SK-N-SH treated with all-trans-retinoic acid at 6 μM for 48 hours (cell line): ENCODE results near the gene MAML2.

ENCODE experiments used
- ATAC-seq: fragments of 200-7000 bp; cut with Tn5 transposase; 3 replicates; pipeline ENCODE4 v1.9.1; 2020; ENCODE audit warnings: mild to moderate bottlenecking, moderate library complexity
- ARNTL ChIP-seq: fragments of 450-650 bp; formaldehyde crosslinking; IDR thresholded peaks from 2 replicates; pipeline ENCODE4 v1.5.0; 2020; ENCODE audit warnings: low read depth, mild to moderate bottlenecking, moderate library complexity, borderline replicate concordance
- BACH2 ChIP-seq: fragments of 250-450 bp; sonication (Bioruptor Pico); IDR thresholded peaks from 2 replicates; pipeline ENCODE4 v1.9.0; 2021; ENCODE audit warnings: mild to moderate bottlenecking, borderline replicate concordance
- ESRRG ChIP-seq: fragments of 250-450 bp; sonication (Bioruptor Pico); IDR thresholded peaks from 2 replicates; pipeline ENCODE4 v1.6.1; 2021; ENCODE audit warnings: mild to moderate bottlenecking
- GLIS3 ChIP-seq: fragments of 250-450 bp; sonication (Bioruptor Pico); IDR thresholded peaks from 2 replicates; pipeline ENCODE4 v1.5.0; 2020; ENCODE audit warnings: mild to moderate bottlenecking, moderate library complexity
- ISL1 ChIP-seq: fragments of 250-450 bp; sonication (Bioruptor Pico); IDR thresholded peaks from 2 replicates; pipeline ENCODE4 v2.1.2; 2022; ENCODE audit warnings: mild to moderate bottlenecking, moderate library complexity
- OSR1 ChIP-seq: fragments of 250-450 bp; sonication (Bioruptor Pico); IDR thresholded peaks from 2 replicates; pipeline ENCODE4 v1.8.0; 2022; ENCODE audit warnings: moderate library complexity, mild to moderate bottlenecking, inconsistent platforms
- PPARA ChIP-seq: fragments of 250-450 bp; sonication (Bioruptor Pico); IDR thresholded peaks from 2 replicates; pipeline ENCODE4 v1.5.0; 2020; ENCODE audit warnings: mild to moderate bottlenecking, borderline replicate concordance
- RARB ChIP-seq: fragments of 250-450 bp; sonication (Bioruptor Pico); IDR thresholded peaks from 2 replicates; pipeline ENCODE4 v1.8.0; 2021; ENCODE audit warnings: mild to moderate bottlenecking, moderate library complexity
- SNAI2 ChIP-seq: fragments of 250-450 bp; sonication (Bioruptor Pico); IDR thresholded peaks from 2 replicates; pipeline ENCODE4 v1.5.0; 2020; ENCODE audit warnings: mild to moderate bottlenecking, moderate library complexity
- TOX ChIP-seq: fragments of 250-450 bp; sonication (Bioruptor Pico); IDR thresholded peaks from 2 replicates; pipeline ENCODE4 v1.8.0; 2021; ENCODE audit warnings: mild to moderate bottlenecking, moderate library complexity, borderline replicate concordance
- ZC3H10 ChIP-seq: fragments of 250-450 bp; sonication (Bioruptor Pico); IDR thresholded peaks from 2 replicates; pipeline ENCODE4 v1.5.1; 2021; ENCODE audit warnings: mild to moderate bottlenecking, moderate library complexity
- ZFP3 ChIP-seq: fragments of 250-450 bp; sonication (Bioruptor Pico); IDR thresholded peaks from 2 replicates; pipeline ENCODE4 v1.5.0; 2020; ENCODE audit warnings: mild to moderate bottlenecking, moderate library complexity
- ZFP30 ChIP-seq: fragments of 450-650 bp; formaldehyde crosslinking; IDR thresholded peaks from 2 replicates; pipeline ENCODE4 v1.5.0; 2022; ENCODE audit warnings: mild to moderate bottlenecking, moderate library complexity
- ZNF565 ChIP-seq: fragments of 450-650 bp; formaldehyde crosslinking; conservative IDR thresholded peaks from 2 replicates; pipeline ENCODE4 v1.5.0; 2020; ENCODE audit warnings: low read depth, mild to moderate bottlenecking, moderate library complexity
- ZNF70 ChIP-seq: fragments of 450-650 bp; formaldehyde crosslinking; IDR thresholded peaks from 2 replicates; pipeline ENCODE4 v1.5.0; 2020; ENCODE audit warnings: mild to moderate bottlenecking, moderate library complexity
- ZNF8 ChIP-seq: fragments of 450-650 bp; formaldehyde crosslinking; IDR thresholded peaks from 2 replicates; pipeline ENCODE4 v1.5.0; 2020; ENCODE audit warnings: mild to moderate bottlenecking, moderate library complexity
- TF ChIP-seq, protein P1 (sequence below): fragments of 250-450 bp; sonication (Bioruptor Pico); IDR thresholded peaks from 2 replicates; pipeline ENCODE4 v1.5.1; 2021; ENCODE audit warnings: mild to moderate bottlenecking, moderate library complexity
- TF ChIP-seq, protein P2 (sequence below): fragments of 250-450 bp; sonication (Bioruptor Pico); IDR thresholded peaks from 2 replicates; pipeline ENCODE4 v1.5.0; 2020; ENCODE audit warnings: mild to moderate bottlenecking, moderate library complexity
- TF ChIP-seq, protein P3 (sequence below): fragments of 250-450 bp; sonication (Bioruptor Pico); IDR thresholded peaks from 2 replicates; pipeline ENCODE4 v1.5.1; 2020; ENCODE audit warnings: low read depth, mild to moderate bottlenecking, moderate library complexity
- TF ChIP-seq, protein P4 (sequence below): fragments of 250-450 bp; sonication (Bioruptor Pico); IDR thresholded peaks from 2 replicates; pipeline ENCODE4 v1.8.0; 2020; ENCODE audit warnings: mild to moderate bottlenecking, moderate library complexity, borderline replicate concordance
- TF ChIP-seq, protein P5 (sequence below): fragments of 250-450 bp; sonication (Bioruptor Pico); IDR thresholded peaks from 2 replicates; pipeline ENCODE4 v1.8.0; 2021; ENCODE audit warnings: low read depth, mild to moderate bottlenecking, moderate library complexity, borderline replicate concordance

Gene MAML2

DNA sequence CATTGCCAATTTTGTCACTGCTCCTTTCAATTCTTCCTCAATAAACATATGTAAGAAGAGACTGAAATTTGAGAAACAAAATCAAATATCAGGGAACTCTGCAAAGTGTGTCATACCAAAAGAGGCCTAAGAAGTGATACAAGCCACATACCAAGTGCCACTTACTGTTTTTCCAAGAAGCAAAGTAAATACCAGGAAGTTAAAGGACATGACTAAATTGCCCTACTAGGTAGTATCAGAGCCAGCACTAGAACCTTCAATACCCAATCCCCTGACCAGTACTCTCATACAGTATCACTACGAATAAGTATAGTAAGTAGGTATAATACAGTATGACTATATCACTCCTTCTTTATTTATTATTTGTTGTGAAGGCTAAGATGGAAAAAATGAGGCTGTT, 13.6 kb downstream of the MAML2 start:
- ATAC-seq: peak; percentile 15; the same call in 2 of the 3 replicates
- TF ChIP-seq ISL1 (CRISPR knock-in tag) (no peak), ZFP3 (CRISPR knock-in tag) (no peak), ZNF8 (no peak), ZC3H10 (CRISPR knock-in tag) (no peak), ARNTL (no peak), OSR1 (no peak), TOX (CRISPR knock-in tag) (no peak), ESRRG (CRISPR knock-in tag) (no peak), RARB (CRISPR knock-in tag) (no peak), PPARA (CRISPR knock-in tag) (no peak)
- TF ChIP-seq, protein P1, sequence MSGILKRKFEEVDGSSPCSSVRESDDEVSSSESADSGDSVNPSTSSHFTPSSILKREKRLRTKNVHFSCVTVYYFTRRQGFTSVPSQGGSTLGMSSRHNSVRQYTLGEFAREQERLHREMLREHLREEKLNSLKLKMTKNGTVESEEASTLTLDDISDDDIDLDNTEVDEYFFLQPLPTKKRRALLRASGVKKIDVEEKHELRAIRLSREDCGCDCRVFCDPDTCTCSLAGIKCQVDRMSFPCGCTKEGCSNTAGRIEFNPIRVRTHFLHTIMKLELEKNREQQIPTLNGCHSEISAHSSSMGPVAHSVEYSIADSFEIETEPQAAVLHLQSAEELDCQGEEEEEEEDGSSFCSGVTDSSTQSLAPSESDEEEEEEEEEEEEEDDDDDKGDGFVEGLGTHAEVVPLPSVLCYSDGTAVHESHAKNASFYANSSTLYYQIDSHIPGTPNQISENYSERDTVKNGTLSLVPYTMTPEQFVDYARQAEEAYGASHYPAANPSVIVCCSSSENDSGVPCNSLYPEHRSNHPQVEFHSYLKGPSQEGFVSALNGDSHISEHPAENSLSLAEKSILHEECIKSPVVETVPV (CRISPR knock-in tag): no peak
- TF ChIP-seq, all 23 proteins: peak for 0

DNA sequence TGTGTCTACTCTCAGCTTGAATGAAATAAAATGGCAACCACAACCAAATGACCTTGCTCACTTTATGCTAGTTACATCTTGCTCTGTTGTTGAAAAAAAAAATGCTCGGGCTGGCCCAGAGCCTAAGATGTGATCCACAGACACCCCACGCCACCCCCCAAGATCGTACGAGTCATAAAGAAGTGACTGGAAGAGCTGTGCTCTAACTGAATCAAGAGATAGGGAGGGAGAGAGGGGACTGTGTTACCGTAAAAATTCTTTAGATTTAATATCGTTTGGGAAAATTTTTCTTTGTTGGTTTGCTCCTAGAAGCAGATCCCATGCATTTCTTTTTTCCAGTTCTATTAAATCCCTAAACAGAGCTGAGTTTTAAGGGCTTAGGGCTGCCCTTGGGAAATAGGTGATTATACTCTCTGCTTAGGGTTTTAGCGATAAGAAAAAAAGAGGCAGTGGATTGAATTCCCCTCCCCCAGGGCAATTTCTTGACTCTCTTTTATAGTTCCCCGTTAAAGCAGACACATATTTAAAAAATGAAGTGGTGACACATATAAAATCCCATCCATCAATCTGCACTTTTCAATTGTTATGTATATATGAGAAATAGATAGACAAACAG, 14.5 kb downstream of the MAML2 start:
- peak; percentile 19 for ATAC-seq
- TF ChIP-seq, protein P1 (CRISPR knock-in tag): no peak
- TF ChIP-seq, protein P2, sequence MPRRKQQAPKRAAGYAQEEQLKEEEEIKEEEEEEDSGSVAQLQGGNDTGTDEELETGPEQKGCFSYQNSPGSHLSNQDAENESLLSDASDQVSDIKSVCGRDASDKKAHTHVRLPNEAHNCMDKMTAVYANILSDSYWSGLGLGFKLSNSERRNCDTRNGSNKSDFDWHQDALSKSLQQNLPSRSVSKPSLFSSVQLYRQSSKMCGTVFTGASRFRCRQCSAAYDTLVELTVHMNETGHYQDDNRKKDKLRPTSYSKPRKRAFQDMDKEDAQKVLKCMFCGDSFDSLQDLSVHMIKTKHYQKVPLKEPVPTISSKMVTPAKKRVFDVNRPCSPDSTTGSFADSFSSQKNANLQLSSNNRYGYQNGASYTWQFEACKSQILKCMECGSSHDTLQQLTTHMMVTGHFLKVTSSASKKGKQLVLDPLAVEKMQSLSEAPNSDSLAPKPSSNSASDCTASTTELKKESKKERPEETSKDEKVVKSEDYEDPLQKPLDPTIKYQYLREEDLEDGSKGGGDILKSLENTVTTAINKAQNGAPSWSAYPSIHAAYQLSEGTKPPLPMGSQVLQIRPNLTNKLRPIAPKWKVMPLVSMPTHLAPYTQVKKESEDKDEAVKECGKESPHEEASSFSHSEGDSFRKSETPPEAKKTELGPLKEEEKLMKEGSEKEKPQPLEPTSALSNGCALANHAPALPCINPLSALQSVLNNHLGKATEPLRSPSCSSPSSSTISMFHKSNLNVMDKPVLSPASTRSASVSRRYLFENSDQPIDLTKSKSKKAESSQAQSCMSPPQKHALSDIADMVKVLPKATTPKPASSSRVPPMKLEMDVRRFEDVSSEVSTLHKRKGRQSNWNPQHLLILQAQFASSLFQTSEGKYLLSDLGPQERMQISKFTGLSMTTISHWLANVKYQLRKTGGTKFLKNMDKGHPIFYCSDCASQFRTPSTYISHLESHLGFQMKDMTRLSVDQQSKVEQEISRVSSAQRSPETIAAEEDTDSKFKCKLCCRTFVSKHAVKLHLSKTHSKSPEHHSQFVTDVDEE (CRISPR knock-in tag): no peak
- TF ChIP-seq, protein P3, sequence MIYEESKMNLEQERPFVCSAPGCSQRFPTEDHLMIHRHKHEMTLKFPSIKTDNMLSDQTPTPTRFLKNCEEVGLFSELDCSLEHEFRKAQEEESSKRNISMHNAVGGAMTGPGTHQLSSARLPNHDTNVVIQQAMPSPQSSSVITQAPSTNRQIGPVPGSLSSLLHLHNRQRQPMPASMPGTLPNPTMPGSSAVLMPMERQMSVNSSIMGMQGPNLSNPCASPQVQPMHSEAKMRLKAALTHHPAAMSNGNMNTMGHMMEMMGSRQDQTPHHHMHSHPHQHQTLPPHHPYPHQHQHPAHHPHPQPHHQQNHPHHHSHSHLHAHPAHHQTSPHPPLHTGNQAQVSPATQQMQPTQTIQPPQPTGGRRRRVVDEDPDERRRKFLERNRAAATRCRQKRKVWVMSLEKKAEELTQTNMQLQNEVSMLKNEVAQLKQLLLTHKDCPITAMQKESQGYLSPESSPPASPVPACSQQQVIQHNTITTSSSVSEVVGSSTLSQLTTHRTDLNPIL (CRISPR knock-in tag): no peak
- TF ChIP-seq GLIS3 (CRISPR knock-in tag) (no peak), ZFP30 (CRISPR knock-in tag) (no peak), RARB (CRISPR knock-in tag) (no peak), ZNF565 (no peak), ESRRG (CRISPR knock-in tag) (no peak), ISL1 (CRISPR knock-in tag) (peak; percentile 51), OSR1 (no peak), ZNF8 (0 out of 2 replicates have a peak, but pooled peaks have one; percentile 12), TOX (CRISPR knock-in tag) (no peak), PPARA (CRISPR knock-in tag) (no peak), ZNF70 (no peak), BACH2 (no peak)
- TF ChIP-seq, protein P4, sequence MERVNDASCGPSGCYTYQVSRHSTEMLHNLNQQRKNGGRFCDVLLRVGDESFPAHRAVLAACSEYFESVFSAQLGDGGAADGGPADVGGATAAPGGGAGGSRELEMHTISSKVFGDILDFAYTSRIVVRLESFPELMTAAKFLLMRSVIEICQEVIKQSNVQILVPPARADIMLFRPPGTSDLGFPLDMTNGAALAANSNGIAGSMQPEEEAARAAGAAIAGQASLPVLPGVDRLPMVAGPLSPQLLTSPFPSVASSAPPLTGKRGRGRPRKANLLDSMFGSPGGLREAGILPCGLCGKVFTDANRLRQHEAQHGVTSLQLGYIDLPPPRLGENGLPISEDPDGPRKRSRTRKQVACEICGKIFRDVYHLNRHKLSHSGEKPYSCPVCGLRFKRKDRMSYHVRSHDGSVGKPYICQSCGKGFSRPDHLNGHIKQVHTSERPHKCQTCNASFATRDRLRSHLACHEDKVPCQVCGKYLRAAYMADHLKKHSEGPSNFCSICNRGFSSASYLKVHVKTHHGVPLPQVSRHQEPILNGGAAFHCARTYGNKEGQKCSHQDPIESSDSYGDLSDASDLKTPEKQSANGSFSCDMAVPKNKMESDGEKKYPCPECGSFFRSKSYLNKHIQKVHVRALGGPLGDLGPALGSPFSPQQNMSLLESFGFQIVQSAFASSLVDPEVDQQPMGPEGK: peak; percentile 37; the same call in 1 of the 2 replicates

DNA sequence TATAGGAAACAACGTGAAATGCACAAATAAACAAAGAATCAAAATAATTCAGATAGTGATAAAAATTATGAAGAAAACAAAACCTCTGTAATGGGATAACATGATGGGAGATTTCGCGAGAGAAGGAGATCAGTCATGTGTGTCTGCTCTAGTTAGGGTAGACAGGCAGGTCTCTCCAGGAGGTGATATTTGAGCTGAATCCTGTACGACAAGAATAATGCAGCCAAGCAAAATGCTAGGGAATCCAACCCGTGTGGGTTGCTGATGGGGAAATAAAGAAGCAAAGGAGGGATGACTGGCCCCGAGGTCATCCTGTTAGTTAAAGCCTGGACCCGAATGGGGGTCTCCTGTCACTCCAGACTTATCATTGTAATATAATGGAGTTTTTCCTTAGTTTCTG, 16.0 kb downstream of the MAML2 start:
- ATAC-seq: no peak
- TF ChIP-seq ZNF8: no peak
- no peak for TF ChIP-seq SNAI2
- TF ChIP-seq BACH2: no peak
- TF ChIP-seq, protein P5, sequence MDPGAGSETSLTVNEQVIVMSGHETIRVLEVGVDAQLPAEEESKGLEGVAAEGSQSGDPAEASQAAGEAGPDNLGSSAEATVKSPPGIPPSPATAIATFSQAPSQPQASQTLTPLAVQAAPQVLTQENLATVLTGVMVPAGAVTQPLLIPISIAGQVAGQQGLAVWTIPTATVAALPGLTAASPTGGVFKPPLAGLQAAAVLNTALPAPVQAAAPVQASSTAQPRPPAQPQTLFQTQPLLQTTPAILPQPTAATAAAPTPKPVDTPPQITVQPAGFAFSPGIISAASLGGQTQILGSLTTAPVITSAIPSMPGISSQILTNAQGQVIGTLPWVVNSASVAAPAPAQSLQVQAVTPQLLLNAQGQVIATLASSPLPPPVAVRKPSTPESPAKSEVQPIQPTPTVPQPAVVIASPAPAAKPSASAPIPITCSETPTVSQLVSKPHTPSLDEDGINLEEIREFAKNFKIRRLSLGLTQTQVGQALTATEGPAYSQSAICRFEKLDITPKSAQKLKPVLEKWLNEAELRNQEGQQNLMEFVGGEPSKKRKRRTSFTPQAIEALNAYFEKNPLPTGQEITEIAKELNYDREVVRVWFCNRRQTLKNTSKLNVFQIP (CRISPR knock-in tag): no peak
- TF ChIP-seq, protein P3 (CRISPR knock-in tag): no peak
- TF ChIP-seq, protein P4: no peak
- TF ChIP-seq ZNF565: no peak
- no peak for TF ChIP-seq OSR1
- TF ChIP-seq ZC3H10 (CRISPR knock-in tag): no peak
- TF ChIP-seq ZFP30 (CRISPR knock-in tag): no peak
- TF ChIP-seq ESRRG (CRISPR knock-in tag): no peak
